Testis (tissue), 3 donors: ENCODE data around the gene VEZF1. TPM values are rescaled to one million over a fixed set of nuclear protein-coding genes. Genes with fewer than 3 reads are reported as not detected.

Experiments used
- DNase-seq: peaks from one replicate; pipeline ENCODE4 v3.0.0-alpha.2; 2019
- H3K27ac ChIP-seq, 2 donors: fragments of 200-600 bp; sonication (generic); one replicate each; pipeline ENCODE4 v1.5.1; 2019
- H3K27me3 ChIP-seq: fragments of 200-600 bp; sonication (generic); one replicate; pipeline ENCODE4 v1.5.1; 2019
- H3K36me3 ChIP-seq: fragments of 200-600 bp; sonication (generic); one replicate; pipeline ENCODE4 v1.5.1; 2017; ENCODE audit warnings: low read depth; ENCODE audit errors: missing control alignments
- H3K4me1 ChIP-seq: fragments of 200-600 bp; sonication (generic); one replicate; pipeline ENCODE4 v1.5.1; 2019
- H3K4me3 ChIP-seq, 2 donors: fragments of 200-600 bp; sonication (generic); one replicate each; pipeline ENCODE4 v1.5.1; 2017 to 2019
- H3K9me3 ChIP-seq: fragments of 200-600 bp; sonication (generic); one replicate; pipeline ENCODE4 v1.5.1; 2017
- CTCF ChIP-seq, 3 experiments: fragments of 450-650 bp in 2 of 3; fragments of 200-600 bp in 1 of 3; sonication (generic) in 1 of 3; IDR thresholded peaks; one replicate each; pipeline ENCODE4 v1.5.1; 2016 to 2019; ENCODE audit warnings: antibody characterized with exemption in 3 of 3, mild to moderate bottlenecking in 2 of 3, moderate library complexity in 1 of 3
- POLR2A ChIP-seq: fragments of 450-650 bp; IDR thresholded peaks from one replicate; pipeline ENCODE4 v1.6.1; 2017; ENCODE audit warnings: antibody characterized with exemption, mild to moderate bottlenecking, moderate library complexity
- WGBS, 2 donors: methylation state at CpG; one replicate each; pipeline ENCODE4 v1.1.5; 2018; 5-methylcytosine and 5-hydroxymethylcytosine counted together
- intact Hi-C: fragments of 100-400 bp; cut with DNase I; formaldehyde crosslinking; loops from one replicate; pipeline ENCODE4 v1.15.1; 2023; ENCODE audit warnings: low total_unique reads
- polyA plus RNA-seq: library from polyadenylated mRNA; stranded (reverse); fragments of 350-450 nt; fragmentation: Illumina TruSeq; extraction: RNeasy Lipid Tissue Mini Kit (QIAGEN cat#74804); gene quantifications from one replicate; pipeline ENCODE4 v1.2.3, GENCODE V29; 2014; ENCODE audit warnings: low read depth, low replicate concordance; ENCODE audit not compliant: insufficient read depth
- total RNA-seq, 2 donors: library from RNA; depleted of rRNA; stranded (reverse); fragments of >200 nt; gene quantifications; one replicate each; pipeline ENCODE4 v1.2.3, GENCODE V29; 2016

VEZF1 gene
- total and polyA plus RNA-seq, 3 donors from 2014 or later: 54.8 to 58.6 (median 58.6) TPM

- no peak for DNase-seq
- H3K27me3 ChIP-seq: no peaks in the 10 kb centered on the region
- no peaks in the 10 kb centered on the region for H3K36me3 ChIP-seq
- no peak overlapping the region for H3K4me3 ChIP-seq
- H3K27ac ChIP-seq: no peak overlapping the region
- no peaks in the 10 kb centered on the region for H3K9me3 ChIP-seq
- intact Hi-C loops: no loop called here
- TF ChIP-seq POLR2A (no peak), CTCF (IDR thresholded peaks at IDR 0.05) (no peak)
- WGBS, 2 donors: 77 to 83% methylated on average over 7 of the region's 7 CpGs
- H3K4me1 ChIP-seq: peaks cover 11% of the 10 kb centered on the region
These were observed 48.3 kb downstream of the VEZF1 start for GRCh38 chr17:57939797-57940196.

- 75 to 76% methylated on average over 7 of the region's 7 CpGs for WGBS, 2 donors
- intact Hi-C loops: no loop called here
- peaks cover 11% of the 10 kb centered on the region for H3K4me1 ChIP-seq
These were observed 50.0 kb downstream of the VEZF1 start for GRCh38 chr17:57938061-57938502.

GRCh38 chr17:57937492-57937891 lies 50.6 kb downstream of the VEZF1 start:
- 92 to 97% methylated on average over 2 of the region's 2 CpGs for WGBS, 2 donors
- intact Hi-C loops: no loop called here

More at GRCh38 chr17:57938061-57938502, 50.0 kb downstream of the VEZF1 start:
- TF ChIP-seq POLR2A (no peak), CTCF (IDR thresholded peaks at IDR 0.05) (no peak)
- Histone ChIP-seq H3K9me3 (no peaks in the 10 kb centered on the region), H3K36me3 (no peaks in the 10 kb centered on the region), H3K27ac (no peak overlapping the region), H3K4me3 (no peak overlapping the region), H3K27me3 (no peaks in the 10 kb centered on the region)
- DNase-seq: no peak

GRCh38 chr17:57935833-57936807 lies 51.9 kb downstream of the VEZF1 start:
- DNase-seq: peak; percentile 49
- H3K4me3 ChIP-seq: no peak overlapping the region

More at GRCh38 chr17:57937492-57937891, 50.6 kb downstream of the VEZF1 start:
- no peaks in the 10 kb centered on the region for H3K36me3 ChIP-seq
- H3K9me3 ChIP-seq: no peaks in the 10 kb centered on the region
- no peak for DNase-seq
- peaks cover 11% of the 10 kb centered on the region for H3K4me1 ChIP-seq
- H3K27me3 ChIP-seq: no peaks in the 10 kb centered on the region
- H3K4me3 ChIP-seq: no peak overlapping the region
- TF ChIP-seq POLR2A (no peak), CTCF (IDR thresholded peaks at IDR 0.05) (no peak)
- H3K27ac ChIP-seq: no peak overlapping the region

More at GRCh38 chr17:57935833-57936807, 51.9 kb downstream of the VEZF1 start:
- Histone ChIP-seq H3K4me1 (peaks cover 11% of the 10 kb centered on the region), H3K36me3 (no peaks in the 10 kb centered on the region), H3K27me3 (no peaks in the 10 kb centered on the region), H3K27ac (peak overlapping the region; percentile 24 to 61), H3K9me3 (no peaks in the 10 kb centered on the region)
- intact Hi-C loops: no loop called here
- TF ChIP-seq POLR2A: no peak
- TF ChIP-seq CTCF (IDR thresholded peaks at IDR 0.05): no peak
- WGBS, 2 donors: 62 to 64% methylated on average over 9 to 11 of the region's 11 CpGs
